B cell (primary cell): ENCODE data around the gene LGALS7. TPM values are rescaled to one million over a fixed set of nuclear protein-coding genes. Genes with fewer than 3 reads are reported as not detected.

Source experiments
- ATAC-seq: fragments of 200-7000 bp; cut with Tn5 transposase; one replicate; pipeline ENCODE4 v1.10.0; 2021; ENCODE audit warnings: low read depth, mild to moderate bottlenecking, moderate number of reproducible peaks, moderate library complexity
- CTCF ChIA-PET: fragments of 350-600 bp; sonication (Branson Sonifier 250); formaldehyde crosslinking; loops from one replicate; lab custom pipeline; 2021; ENCODE audit warnings: antibody characterized with exemption, inconsistent platforms; lab: Charles Lee
- POLR2A ChIA-PET: fragments of 350-600 bp; sonication (Branson Sonifier 250); formaldehyde crosslinking; loops from one replicate; lab custom pipeline; 2021; ENCODE audit warnings: antibody characterized with exemption; lab: Charles Lee
- DNase-seq: peaks from one replicate; pipeline ENCODE4 v3.0.0; 2013
- H2AFZ ChIP-seq: 2 replicates; pipeline ENCODE4 v1.6.1; 2012; ENCODE audit warnings: mild to moderate bottlenecking, low read depth, low read length; ENCODE audit not compliant: insufficient read depth, poor library complexity, severe bottlenecking
- H3K27ac ChIP-seq, 2 donors: 1 replicate in 1 of 2; 2 replicates in 1 of 2; pipeline ENCODE4 v1.5.1; 2012 to 2013; ENCODE audit warnings: low read length in 2 of 2, mild to moderate bottlenecking in 2 of 2, moderate library complexity in 1 of 2
- H3K27me3 ChIP-seq, 4 experiments: fragments of 200-600 bp in 1 of 4; sonication (generic) in 1 of 4; replicated peaks in 1 of 4; 1 replicate in 2 of 4; 2 replicates in 2 of 4; pipeline versions ENCODE4 v1.6.1 to v1.7.0; 2013 to 2016; ENCODE audit warnings: low read length in 3 of 4, mild to moderate bottlenecking in 2 of 4, mixed read lengths in 1 of 4, moderate library complexity in 1 of 4; ENCODE audit not compliant: insufficient read depth in 4 of 4, control insufficient read depth in 3 of 4; ENCODE audit errors: control extremely low read depth in 1 of 4
- H3K36me3 ChIP-seq, 2 experiments: replicated peaks in 1 of 2; 1 replicate in 1 of 2; 2 replicates in 1 of 2; pipeline versions ENCODE4 v1.6.1 to v1.7.1; 2013; ENCODE audit warnings: low read length in 1 of 2; ENCODE audit not compliant: insufficient read depth in 2 of 2, control insufficient read depth in 1 of 2; ENCODE audit errors: control extremely low read depth in 1 of 2, extremely low read depth in 1 of 2
- H3K4me1 ChIP-seq, 2 donors: fragments of 200-600 bp in 1 of 2; sonication (generic) in 1 of 2; 1 replicate in 1 of 2; 2 replicates in 1 of 2; pipeline versions ENCODE4 v1.5.1 to v1.6.1; 2013 to 2017; ENCODE audit warnings: low read length in 2 of 2; ENCODE audit not compliant: control insufficient read depth in 2 of 2, insufficient read depth in 2 of 2
- H3K4me2 ChIP-seq: replicated peaks from 2 replicates; pipeline ENCODE3; 2012; ENCODE audit warnings: mild to moderate bottlenecking, low read depth, low read length; ENCODE audit not compliant: poor library complexity, severe bottlenecking
- H3K4me3 ChIP-seq, 5 experiments: fragments of 200-600 bp in 1 of 5; sonication (generic) in 1 of 5; 1 replicate in 3 of 5; 2 replicates in 2 of 5; pipeline versions ENCODE4 v1.5.1 to v1.7.0; 2011 to 2016; ENCODE audit warnings: low read length in 4 of 5, mild to moderate bottlenecking in 4 of 5, low read depth in 2 of 5, control low read depth in 1 of 5, moderate library complexity in 1 of 5; ENCODE audit not compliant: insufficient read depth in 1 of 5; ENCODE audit errors: control extremely low read depth in 1 of 5, extremely low read depth in 1 of 5
- H3K79me2 ChIP-seq: fragments of 200-600 bp; sonication (generic); one replicate; pipeline ENCODE4 v1.6.0; 2016; ENCODE audit warnings: low read length; ENCODE audit not compliant: control insufficient read depth, insufficient read depth
- H3K9ac ChIP-seq: fragments of 200-600 bp; sonication (generic); 2 replicates; pipeline ENCODE4 v1.6.1; 2017; ENCODE audit warnings: mild to moderate bottlenecking, low read length, moderate library complexity
- H3K9me3 ChIP-seq, 3 donors: one replicate each; pipeline versions ENCODE4 v1.6.1 to v1.7.1; 2013; ENCODE audit warnings: low read length in 2 of 3; ENCODE audit not compliant: control insufficient read depth in 2 of 3, insufficient read depth in 1 of 3; ENCODE audit errors: control extremely low read depth in 1 of 3
- H4K20me1 ChIP-seq: 2 replicates; pipeline ENCODE4 v1.6.0; 2012; ENCODE audit warnings: mild to moderate bottlenecking, low read length; ENCODE audit not compliant: insufficient read depth, control insufficient read depth, poor library complexity, severe bottlenecking
- H3K27ac Mint-ChIP-seq: one replicate; pipeline ENCODE4 v1.8.0; 2021; ENCODE audit warnings: mixed read lengths
- H3K27me3 Mint-ChIP-seq: one replicate; pipeline ENCODE4 v1.8.0; 2021; ENCODE audit warnings: mixed read lengths
- H3K4me1 Mint-ChIP-seq: one replicate; pipeline ENCODE4 v1.8.0; 2021; ENCODE audit warnings: mixed read lengths
- H3K4me3 Mint-ChIP-seq: one replicate; pipeline ENCODE4 v1.8.0; 2021; ENCODE audit warnings: mixed read lengths
- H3K9me3 Mint-ChIP-seq: one replicate; pipeline ENCODE4 v1.8.0; 2022; ENCODE audit warnings: mixed read lengths; ENCODE audit not compliant: insufficient read depth
- CTCF ChIP-seq: fragments of 200-600 bp; IDR thresholded peaks from one replicate; pipeline ENCODE4 v1.8.0; 2022; ENCODE audit warnings: antibody characterized with exemption, mild to moderate bottlenecking
- EZH2 ChIP-seq: IDR thresholded peaks from 2 replicates; pipeline ENCODE4 v1.6.1; 2012; ENCODE audit warnings: borderline replicate concordance, low read depth, mild to moderate bottlenecking, moderate library complexity, low read length; ENCODE audit not compliant: insufficient read depth, poor library complexity, severe bottlenecking
- WGBS: methylation state at CpG from one replicate; pipeline ENCODE4 v1.1.5; 2013; ENCODE audit warnings: missing lambda C conversion rate; ENCODE audit not compliant: insufficient coverage; 5-methylcytosine and 5-hydroxymethylcytosine counted together
- intact Hi-C: fragments of 100-400 bp; cut with micrococcal nuclease; formaldehyde crosslinking; loops from one replicate; pipeline ENCODE4 v1.10.0; 2022
- polyA plus RNA-seq: library from polyadenylated mRNA; depleted of rRNA; stranded (reverse); fragments of >200 nt; gene quantifications from 2 replicates; pipeline ENCODE4 v1.2.3, GENCODE V29; 2012
- total RNA-seq, 2 donors: library from RNA; stranded (reverse); fragments of 120-200 nt in 1 of 2; gene quantifications; 1 replicate in 1 of 2; 2 replicates in 1 of 2; pipeline versions ENCODE4 v1.2.3 to v1.2.4, GENCODE V29; 2013 to 2022

Gene LGALS7
- total and polyA plus RNA-seq, 2 donors (not counting 1 experiment from before 2014, with no cell fraction given): not detected

- no peak overlapping the region for H2AFZ ChIP-seq
- H3K4me3 ChIP-seq: no peak overlapping the region
- H3K36me3 ChIP-seq: no peaks in the 10 kb centered on the region
- H4K20me1 ChIP-seq: no peaks in the 10 kb centered on the region
- H3K79me2 ChIP-seq: no peaks in the 10 kb centered on the region
- no peak overlapping the region for H3K27ac ChIP-seq
- TF ChIP-seq CTCF (no peak), EZH2 (no peak)
- no peaks in the 10 kb centered on the region for H3K27me3 ChIP-seq
- no peak overlapping the region for H3K4me2 ChIP-seq
- no peaks in the 10 kb centered on the region for H3K9me3 ChIP-seq
- POLR2A ChIA-PET: no interaction called here
- intact Hi-C loops: no loop called here
- 83% methylated on average over 7 of the region's 7 CpGs for WGBS
- no peak overlapping the region for H3K27ac Mint-ChIP-seq
- H3K4me1 ChIP-seq: no peaks in the 10 kb centered on the region
- no peak for DNase-seq
- no peak overlapping the region for H3K9ac ChIP-seq
- H3K9me3 Mint-ChIP-seq: no peaks in the 10 kb centered on the region
- H3K4me1 Mint-ChIP-seq: no peaks in the 10 kb centered on the region
- H3K4me3 Mint-ChIP-seq: no peak overlapping the region
- peaks cover 2% of the 10 kb centered on the region for H3K27me3 Mint-ChIP-seq
- CTCF ChIA-PET: no interaction called here
- no peak for ATAC-seq
These were observed 28.0 kb downstream of the LGALS7 start for GRCh38 chr19:38745316-38745715.

GRCh38 chr19:38744874-38745273 is 28.4 kb downstream of the LGALS7 start:
- Histone ChIP-seq H2AFZ (no peak overlapping the region), H3K36me3 (no peaks in the 10 kb centered on the region), H3K27me3 (no peaks in the 10 kb centered on the region), H3K4me2 (no peak overlapping the region), H3K79me2 (no peaks in the 10 kb centered on the region), H3K9me3 (no peaks in the 10 kb centered on the region), H3K27ac (no peak overlapping the region), H3K4me1 (peaks cover 0 to 3% of the 10 kb centered on the region in 2 donors), H3K9ac (no peak overlapping the region), H3K4me3 (no peak overlapping the region), H4K20me1 (no peaks in the 10 kb centered on the region)
- H3K9me3 Mint-ChIP-seq: no peaks in the 10 kb centered on the region
- WGBS: 85% methylated on average over 5 of the region's 6 CpGs
- H3K27ac Mint-ChIP-seq: no peak overlapping the region
- no peaks in the 10 kb centered on the region for H3K27me3 Mint-ChIP-seq
- TF ChIP-seq EZH2 (no peak), CTCF (no peak)
- POLR2A ChIA-PET: interaction anchor here (0.7 kb wide), 1 partner anchor 296 kb away, joined by 5 read pairs; no protein-coding TSS in a partner anchor
- intact Hi-C loops: no loop called here
- no peak overlapping the region for H3K4me3 Mint-ChIP-seq
- CTCF ChIA-PET: no interaction called here
- no peak for DNase-seq
- peaks cover under 1% of the 10 kb centered on the region for H3K4me1 Mint-ChIP-seq
- ATAC-seq: no peak
